Type B pancreatic cell (in vitro differentiated cells): ENCODE data around the gene CD300C. TPM values are rescaled to one million over a fixed set of nuclear protein-coding genes. Genes with fewer than 3 reads are reported as not detected.
"Not testable (repeated sequence)": the region's sequence is repeated elsewhere in the genome, so short reads cannot be mapped to it uniquely, and the experiment has no call there.

Experiments
- DNase-seq: peaks from one replicate; pipeline ENCODE4 v3.0.0; 2021; ENCODE audit warnings: mixed read lengths; ENCODE audit not compliant: unreplicated experiment; ENCODE audit errors: extremely low spot score
- H3K27ac Mint-ChIP-seq: 2 replicates; pipeline ENCODE4 v1.8.0; 2021; ENCODE audit warnings: mild to moderate bottlenecking, mixed read lengths
- H3K27me3 Mint-ChIP-seq: 2 replicates; pipeline ENCODE4 v1.8.0; 2021; ENCODE audit warnings: mixed read lengths
- H3K36me3 Mint-ChIP-seq: 2 replicates; pipeline ENCODE4 v1.8.0; 2021; ENCODE audit warnings: mixed read lengths
- H3K4me1 Mint-ChIP-seq: one replicate; pipeline ENCODE4 v1.8.0; 2021; ENCODE audit warnings: mixed read lengths; ENCODE audit not compliant: unreplicated experiment
- H3K4me3 Mint-ChIP-seq: 2 replicates; pipeline ENCODE4 v1.8.0; 2021; ENCODE audit warnings: mild to moderate bottlenecking, mixed read lengths
- H3K9me3 Mint-ChIP-seq: 2 replicates; pipeline ENCODE4 v1.8.0; 2021; ENCODE audit warnings: mixed read lengths
- CTCF ChIP-seq: fragments of 200-600 bp; sonication (generic); conservative IDR thresholded peaks from 2 replicates; pipeline ENCODE4 v1.5.0; 2021; ENCODE audit warnings: antibody characterized with exemption, mild to moderate bottlenecking
- total RNA-seq: library from RNA; stranded (reverse); gene quantifications from 2 replicates; pipeline ENCODE4 v1.2.1, GENCODE V29; 2021; ENCODE audit warnings: low replicate concordance

The CD300C gene
- total RNA-seq, 1 donor from 2014 or later = not detected

GRCh38 chr17:74584292-74585060 is 38.6 kb upstream of the CD300C start:
- Mint-ChIP-seq H3K27ac (no peak overlapping the region), H3K4me3 (no peak overlapping the region), H3K4me1 (no peaks in the 10 kb centered on the region), H3K9me3 (no peaks in the 10 kb centered on the region), H3K27me3 (peaks cover 13% of the 10 kb centered on the region), H3K36me3 (no peaks in the 10 kb centered on the region)
- DNase-seq = no peak
- no peak for TF ChIP-seq CTCF

- no peaks in the 10 kb centered on the region for H3K9me3 Mint-ChIP-seq
- no peaks in the 10 kb centered on the region for H3K36me3 Mint-ChIP-seq
- H3K27me3 Mint-ChIP-seq = peaks cover 11% of the 10 kb centered on the region
- no peaks in the 10 kb centered on the region for H3K4me1 Mint-ChIP-seq
- no peak overlapping the region for H3K27ac Mint-ChIP-seq
- TF ChIP-seq CTCF = no peak
- H3K4me3 Mint-ChIP-seq = no peak overlapping the region
- no peak for DNase-seq
These were observed 36.7 kb upstream of the CD300C start for GRCh38 chr17:74582633-74583032.

- Mint-ChIP-seq H3K27ac (no peak overlapping the region), H3K4me1 (no peaks in the 10 kb centered on the region), H3K27me3 (peaks cover 17% of the 10 kb centered on the region), H3K9me3 (no peaks in the 10 kb centered on the region), H3K4me3 (no peak overlapping the region), H3K36me3 (no peaks in the 10 kb centered on the region)
- DNase-seq = no peak
- no peak for TF ChIP-seq CTCF
These were observed 34.0 kb upstream of the CD300C start for GRCh38 chr17:74579900-74580299.

- no peak for TF ChIP-seq CTCF
- no peak for DNase-seq
- Mint-ChIP-seq H3K27ac (no peak overlapping the region), H3K9me3 (no peaks in the 10 kb centered on the region), H3K4me1 (no peaks in the 10 kb centered on the region), H3K4me3 (no peak overlapping the region), H3K36me3 (no peaks in the 10 kb centered on the region), H3K27me3 (peaks cover 25% of the 10 kb centered on the region)
These were observed 33.1 kb upstream of the CD300C start for GRCh38 chr17:74578979-74579378.

GRCh38 chr17:74574489-74575142 is 28.7 kb upstream of the CD300C start:
- no peaks in the 10 kb centered on the region for H3K36me3 Mint-ChIP-seq

GRCh38 chr17:74573635-74574034 is 27.7 kb upstream of the CD300C start:
- not testable (repeated sequence) for H3K36me3 Mint-ChIP-seq, H3K9me3 Mint-ChIP-seq, H3K27ac Mint-ChIP-seq, H3K4me1 Mint-ChIP-seq, DNase-seq, H3K4me3 Mint-ChIP-seq
- H3K27me3 Mint-ChIP-seq = peaks cover 53% of the 10 kb centered on the region

More at GRCh38 chr17:74574489-74575142, 28.7 kb upstream of the CD300C start:
- no peaks in the 10 kb centered on the region for H3K4me1 Mint-ChIP-seq
- no peak for TF ChIP-seq CTCF
- H3K27me3 Mint-ChIP-seq = peaks cover 50% of the 10 kb centered on the region
- no peak overlapping the region for H3K4me3 Mint-ChIP-seq
- DNase-seq = no peak
- no peak overlapping the region for H3K27ac Mint-ChIP-seq
- H3K9me3 Mint-ChIP-seq = no peaks in the 10 kb centered on the region
